ACHN (cell line): Measurements from ENCODE around the gene FLNB.

Experiments
- DNase-seq: peaks from one replicate; pipeline ENCODE4 v3.0.0-alpha.2; 2015
- in situ Hi-C: cut with HindIII; loops from 2 replicates; pipeline ENCODE4 v1.10.0; 2017; ENCODE audit warnings: low sequenced_read_pairs, low pct_ligation_motif_present, low pct_unique_long_range_greater_than_20kb

FLNB gene, protein sequence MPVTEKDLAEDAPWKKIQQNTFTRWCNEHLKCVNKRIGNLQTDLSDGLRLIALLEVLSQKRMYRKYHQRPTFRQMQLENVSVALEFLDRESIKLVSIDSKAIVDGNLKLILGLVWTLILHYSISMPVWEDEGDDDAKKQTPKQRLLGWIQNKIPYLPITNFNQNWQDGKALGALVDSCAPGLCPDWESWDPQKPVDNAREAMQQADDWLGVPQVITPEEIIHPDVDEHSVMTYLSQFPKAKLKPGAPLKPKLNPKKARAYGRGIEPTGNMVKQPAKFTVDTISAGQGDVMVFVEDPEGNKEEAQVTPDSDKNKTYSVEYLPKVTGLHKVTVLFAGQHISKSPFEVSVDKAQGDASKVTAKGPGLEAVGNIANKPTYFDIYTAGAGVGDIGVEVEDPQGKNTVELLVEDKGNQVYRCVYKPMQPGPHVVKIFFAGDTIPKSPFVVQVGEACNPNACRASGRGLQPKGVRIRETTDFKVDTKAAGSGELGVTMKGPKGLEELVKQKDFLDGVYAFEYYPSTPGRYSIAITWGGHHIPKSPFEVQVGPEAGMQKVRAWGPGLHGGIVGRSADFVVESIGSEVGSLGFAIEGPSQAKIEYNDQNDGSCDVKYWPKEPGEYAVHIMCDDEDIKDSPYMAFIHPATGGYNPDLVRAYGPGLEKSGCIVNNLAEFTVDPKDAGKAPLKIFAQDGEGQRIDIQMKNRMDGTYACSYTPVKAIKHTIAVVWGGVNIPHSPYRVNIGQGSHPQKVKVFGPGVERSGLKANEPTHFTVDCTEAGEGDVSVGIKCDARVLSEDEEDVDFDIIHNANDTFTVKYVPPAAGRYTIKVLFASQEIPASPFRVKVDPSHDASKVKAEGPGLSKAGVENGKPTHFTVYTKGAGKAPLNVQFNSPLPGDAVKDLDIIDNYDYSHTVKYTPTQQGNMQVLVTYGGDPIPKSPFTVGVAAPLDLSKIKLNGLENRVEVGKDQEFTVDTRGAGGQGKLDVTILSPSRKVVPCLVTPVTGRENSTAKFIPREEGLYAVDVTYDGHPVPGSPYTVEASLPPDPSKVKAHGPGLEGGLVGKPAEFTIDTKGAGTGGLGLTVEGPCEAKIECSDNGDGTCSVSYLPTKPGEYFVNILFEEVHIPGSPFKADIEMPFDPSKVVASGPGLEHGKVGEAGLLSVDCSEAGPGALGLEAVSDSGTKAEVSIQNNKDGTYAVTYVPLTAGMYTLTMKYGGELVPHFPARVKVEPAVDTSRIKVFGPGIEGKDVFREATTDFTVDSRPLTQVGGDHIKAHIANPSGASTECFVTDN (N-terminal part only)

DNA sequence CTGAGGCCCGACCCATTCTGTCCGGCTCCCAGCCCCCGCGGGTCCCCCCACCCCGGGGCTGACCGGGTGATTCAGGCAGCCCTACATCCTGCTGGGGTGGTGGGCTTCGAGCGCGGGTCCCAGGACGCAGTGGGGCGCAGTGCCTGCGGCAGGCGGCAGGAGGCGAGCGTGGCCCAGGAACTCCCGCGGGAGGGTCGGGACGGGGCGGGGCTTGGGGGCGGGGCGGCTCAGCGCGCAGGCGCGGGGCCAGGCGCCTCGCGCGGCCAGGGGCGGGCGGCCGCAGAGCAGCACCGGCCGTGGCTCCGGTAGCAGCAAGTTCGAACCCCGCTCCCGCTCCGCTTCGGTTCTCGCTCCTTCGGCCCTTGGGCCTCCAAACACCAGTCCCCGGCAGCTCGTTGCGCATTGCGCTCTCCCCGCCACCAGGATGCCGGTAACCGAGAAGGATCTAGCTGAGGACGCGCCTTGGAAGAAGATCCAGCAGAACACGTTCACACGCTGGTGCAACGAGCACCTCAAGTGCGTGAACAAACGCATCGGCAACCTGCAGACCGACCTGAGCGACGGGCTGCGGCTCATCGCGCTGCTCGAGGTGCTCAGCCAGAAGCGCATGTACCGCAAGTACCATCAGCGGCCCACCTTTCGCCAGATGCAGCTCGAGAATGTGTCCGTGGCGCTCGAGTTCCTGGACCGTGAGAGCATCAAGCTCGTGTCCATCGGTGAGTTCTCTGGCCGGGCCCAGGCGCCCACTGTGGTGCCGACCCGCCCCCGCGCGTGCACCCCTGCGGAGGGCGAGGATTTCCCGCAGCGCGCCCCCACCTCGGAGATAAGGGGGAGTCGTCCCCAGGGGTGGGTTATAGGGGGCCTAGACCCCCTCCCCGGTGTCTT lies at the start of gene FLNB:
Gene FLNB, plus strand, starts transcription at position 282 of the 885 bp plus-strand sequence. Its CDS starts 143 bp downstream, at position 425.
- peak; percentile 71 for DNase-seq
- in situ Hi-C loops: no loop called here

GRCh38 chr3:57958642-57959422 lies 49.4 kb upstream of the FLNB start:
- in situ Hi-C loops: no loop called here
- DNase-seq: no peak

- no peak for DNase-seq
- in situ Hi-C loops: no loop called here
Observed at GRCh38 chr3:57959423-57960173, 48.6 kb upstream of the FLNB start.

DNA sequence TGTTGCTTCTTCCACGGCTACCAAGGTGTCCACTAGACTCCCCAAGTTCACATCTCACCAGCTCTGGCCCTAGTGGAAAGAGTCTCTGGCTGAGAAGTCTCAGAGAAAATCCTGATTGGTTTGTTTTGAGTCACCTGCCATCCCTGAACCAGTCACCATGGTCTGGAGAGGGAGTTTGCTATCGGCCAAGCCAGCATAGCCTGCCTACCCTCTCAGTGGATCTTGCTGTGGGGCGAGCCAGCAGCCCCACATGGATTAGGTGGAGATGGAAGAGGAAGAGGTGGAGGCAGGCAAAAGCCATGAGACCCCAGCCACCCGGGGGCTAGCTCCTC lies 48.1 kb upstream of the FLNB start:
- DNase-seq: no peak
- in situ Hi-C loops: no loop called here

- no peak for DNase-seq
- in situ Hi-C loops: no loop called here
Observed at GRCh38 chr3:57961177-57961827, 46.9 kb upstream of the FLNB start.

DNA sequence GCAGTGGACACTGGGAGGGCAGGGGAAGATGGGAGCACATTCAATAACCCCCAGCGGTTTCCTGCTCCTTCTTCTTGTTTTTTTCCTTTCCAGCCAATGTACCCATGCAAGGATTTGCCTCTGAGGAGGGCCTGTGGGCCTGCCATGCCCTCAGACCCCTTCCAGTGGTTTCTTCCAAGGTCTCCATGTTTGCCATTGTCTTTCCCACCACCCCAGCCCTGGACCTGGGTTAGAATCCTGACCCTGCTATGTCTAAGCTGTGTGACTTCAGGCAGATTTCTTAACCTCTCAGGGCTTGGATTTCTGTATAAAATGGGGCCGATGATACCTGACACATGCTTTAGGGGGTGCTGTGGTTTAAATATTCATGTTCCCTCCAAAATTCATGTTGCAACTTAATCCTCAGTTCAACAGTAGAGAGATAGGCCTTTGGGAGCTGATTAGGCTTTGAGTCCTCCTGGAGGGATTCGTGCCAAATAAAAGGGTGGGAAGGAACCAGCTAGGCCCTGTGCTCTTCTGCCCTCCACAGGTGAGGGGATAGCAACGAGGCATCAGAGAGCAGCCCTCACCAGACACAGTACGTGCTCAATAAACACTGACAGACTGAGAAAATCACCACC lies 46.3 kb upstream of the FLNB start:
- in situ Hi-C loops: no loop called here
- peak; percentile 51 for DNase-seq

DNA sequence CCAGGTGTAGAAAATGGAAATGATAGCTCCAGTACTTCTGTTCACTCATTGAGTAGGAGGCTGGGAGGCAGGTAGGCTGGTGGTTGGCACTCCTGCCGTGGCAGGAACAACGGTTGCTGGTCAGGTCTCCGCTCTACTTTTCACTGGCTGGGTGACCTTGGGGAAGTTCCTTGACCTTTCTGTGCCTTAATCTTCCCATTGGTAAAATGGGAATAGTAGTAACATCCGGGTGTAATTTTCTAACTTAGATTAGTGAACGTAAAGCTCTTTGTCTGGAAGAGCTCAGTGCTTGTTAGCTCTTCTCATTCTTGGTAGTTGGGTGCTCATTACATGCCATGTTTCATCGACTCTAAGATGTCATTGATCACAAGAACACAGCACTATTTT lies 45.8 kb upstream of the FLNB start:
- in situ Hi-C loops: no loop called here

DNA sequence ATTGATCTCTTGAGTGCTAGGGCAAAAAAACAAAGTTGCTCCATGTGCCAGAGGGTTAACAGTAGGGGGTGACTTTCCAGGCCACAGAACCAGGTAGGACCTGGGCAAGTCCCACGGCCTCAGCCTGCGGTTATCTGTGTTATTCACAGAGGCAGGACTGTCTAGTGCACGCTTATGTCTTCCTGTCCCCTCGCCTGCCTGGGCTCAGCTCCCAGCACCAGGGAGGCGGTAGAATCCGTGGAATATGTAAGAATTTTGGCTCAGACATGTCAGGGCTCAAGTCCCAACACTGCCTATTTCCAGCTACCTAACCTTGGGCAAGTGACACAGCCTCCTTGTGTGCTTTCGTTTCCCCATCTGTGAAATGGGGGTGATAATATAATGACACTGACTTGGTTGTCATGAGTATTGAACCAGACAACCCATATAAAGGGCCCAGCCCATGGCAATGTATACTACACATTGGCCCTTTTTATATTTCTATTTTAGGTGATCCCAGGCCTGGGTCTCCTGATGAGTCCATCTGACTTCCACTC lies 44.3 kb upstream of the FLNB start:
- no peak for DNase-seq
- in situ Hi-C loops: no loop called here

More for the DNA sequence above, 45.8 kb upstream of the FLNB start:
- no peak for DNase-seq

DNA sequence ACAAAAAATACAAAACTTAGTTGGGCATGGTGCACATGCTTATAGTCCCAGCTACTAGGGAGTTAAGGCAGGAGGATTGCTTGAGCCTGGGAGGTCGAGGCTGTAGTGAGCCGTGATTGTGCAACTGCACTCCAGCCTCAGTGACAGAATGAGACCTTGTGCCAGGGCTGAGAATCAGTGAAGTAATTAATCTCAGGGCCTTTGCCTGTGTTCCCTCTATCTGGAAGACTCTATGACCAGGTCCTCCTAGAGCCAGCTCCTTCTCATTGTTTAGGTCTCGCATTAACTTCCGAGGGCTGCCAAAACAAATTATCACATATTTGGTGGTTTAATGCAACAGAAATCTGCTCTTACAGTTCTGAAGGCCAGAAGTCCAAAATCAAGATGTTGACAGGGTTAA lies 41.4 kb upstream of the FLNB start:
- no peak for DNase-seq
- in situ Hi-C loops: no loop called here

- in situ Hi-C loops: no loop called here
- DNase-seq: no peak
Observed at GRCh38 chr3:57967590-57967989, 40.6 kb upstream of the FLNB start.

GRCh38 chr3:57968501-57968900 lies 39.7 kb upstream of the FLNB start:
- no peak for DNase-seq
- in situ Hi-C loops: no loop called here

DNA sequence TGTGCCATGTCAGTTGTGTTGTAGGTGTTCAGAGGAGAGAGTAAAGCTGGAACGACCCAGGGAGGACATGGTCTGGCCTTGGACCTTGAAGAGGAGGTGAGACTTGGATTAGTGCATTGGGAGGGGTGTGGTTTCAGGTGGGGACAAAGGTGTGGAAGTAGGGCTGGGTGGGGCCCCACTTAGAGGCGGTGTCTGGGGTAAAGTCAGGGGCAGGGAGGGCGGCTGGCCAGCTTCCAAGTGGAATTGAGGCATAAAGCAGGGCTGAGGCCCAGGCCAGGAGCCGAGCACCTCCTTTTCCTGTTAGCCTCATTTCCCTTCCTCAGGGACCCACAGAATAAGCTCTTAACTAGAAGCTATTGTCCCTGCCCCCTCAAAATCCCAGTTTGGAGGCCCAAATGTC lies 36.2 kb upstream of the FLNB start:
- no peak for DNase-seq

GRCh38 chr3:57972531-57973111 lies 35.6 kb upstream of the FLNB start:
- no peak for DNase-seq
- in situ Hi-C loops: no loop called here

More for the DNA sequence above, 36.2 kb upstream of the FLNB start:
- in situ Hi-C loops: no loop called here

GRCh38 chr3:57973715-57974477 lies 34.3 kb upstream of the FLNB start:
- DNase-seq: no peak
- in situ Hi-C loops: no loop called here
